Fibroblast of peridontal ligament (primary cell): ENCODE measurements around the gene OR51E1.

Experiments
- DNase-seq: peaks from one replicate; pipeline ENCODE4 v3.0.0-alpha.2; 2010; ENCODE audit errors: extremely low read depth

Gene OR51E1

GRCh38 chr11:4654635-4655369 lies 11.0 kb downstream of the OR51E1 start:
- no peak for DNase-seq

GRCh38 chr11:4658629-4659445 lies 15.1 kb downstream of the OR51E1 start:
- DNase-seq: no peak

GRCh38 chr11:4662876-4663275 lies 19.1 kb downstream of the OR51E1 start:
- DNase-seq: no peak

- no peak for DNase-seq
Observed at GRCh38 chr11:4664183-4664582, 20.4 kb downstream of the OR51E1 start.

GRCh38 chr11:4664786-4665185 lies 21.0 kb downstream of the OR51E1 start:
- no peak for DNase-seq

DNA sequence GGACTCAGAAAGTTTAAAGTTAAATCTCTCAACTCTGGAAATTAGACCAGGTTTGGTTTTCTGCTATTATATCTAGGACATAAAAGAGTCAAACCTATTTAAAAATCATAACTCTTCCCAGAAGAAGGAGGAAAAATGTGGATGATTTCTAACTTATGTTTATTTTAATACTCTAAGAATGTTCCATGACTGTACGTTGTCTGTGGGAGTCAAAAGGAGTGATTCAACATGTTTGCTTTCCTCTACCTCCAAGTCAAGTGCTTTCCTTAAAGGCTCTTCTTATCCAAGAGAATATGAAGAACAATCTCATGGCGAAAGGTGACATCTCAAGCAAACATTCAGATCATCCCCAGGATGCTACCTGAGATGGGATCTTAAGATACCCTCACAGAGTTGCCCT lies 21.6 kb downstream of the OR51E1 start:
- DNase-seq: peak; percentile 17

GRCh38 chr11:4671741-4672140 lies 28.0 kb downstream of the OR51E1 start:
- DNase-seq: no peak

GRCh38 chr11:4672470-4672869 lies 28.7 kb downstream of the OR51E1 start:
- peak; percentile 52 for DNase-seq

- no peak for DNase-seq
Observed at GRCh38 chr11:4673781-4674180, 30.0 kb downstream of the OR51E1 start.

GRCh38 chr11:4677948-4678347 lies 34.2 kb downstream of the OR51E1 start:
- DNase-seq: no peak

DNA sequence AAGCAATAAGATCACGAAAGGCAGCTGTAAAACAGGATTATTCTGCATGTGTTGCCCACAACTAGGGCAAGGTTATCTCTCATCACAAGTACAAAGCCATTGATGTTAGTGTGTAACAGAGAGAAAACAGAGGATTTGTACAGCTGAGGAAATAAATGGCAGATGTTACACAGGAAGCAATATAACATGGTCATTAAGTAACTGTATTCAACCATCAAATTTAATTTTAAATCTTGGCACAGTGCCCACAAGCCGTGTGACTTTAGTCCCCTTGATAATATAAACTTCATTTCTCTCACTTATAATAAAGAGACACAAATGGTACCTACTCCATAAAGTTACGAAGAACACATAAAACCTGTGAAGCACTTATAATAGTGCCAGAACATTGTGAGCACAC lies 36.6 kb downstream of the OR51E1 start:
- DNase-seq: no peak

- peak; percentile 35 for DNase-seq
Observed at GRCh38 chr11:4682623-4683419, 39.0 kb downstream of the OR51E1 start.

DNA sequence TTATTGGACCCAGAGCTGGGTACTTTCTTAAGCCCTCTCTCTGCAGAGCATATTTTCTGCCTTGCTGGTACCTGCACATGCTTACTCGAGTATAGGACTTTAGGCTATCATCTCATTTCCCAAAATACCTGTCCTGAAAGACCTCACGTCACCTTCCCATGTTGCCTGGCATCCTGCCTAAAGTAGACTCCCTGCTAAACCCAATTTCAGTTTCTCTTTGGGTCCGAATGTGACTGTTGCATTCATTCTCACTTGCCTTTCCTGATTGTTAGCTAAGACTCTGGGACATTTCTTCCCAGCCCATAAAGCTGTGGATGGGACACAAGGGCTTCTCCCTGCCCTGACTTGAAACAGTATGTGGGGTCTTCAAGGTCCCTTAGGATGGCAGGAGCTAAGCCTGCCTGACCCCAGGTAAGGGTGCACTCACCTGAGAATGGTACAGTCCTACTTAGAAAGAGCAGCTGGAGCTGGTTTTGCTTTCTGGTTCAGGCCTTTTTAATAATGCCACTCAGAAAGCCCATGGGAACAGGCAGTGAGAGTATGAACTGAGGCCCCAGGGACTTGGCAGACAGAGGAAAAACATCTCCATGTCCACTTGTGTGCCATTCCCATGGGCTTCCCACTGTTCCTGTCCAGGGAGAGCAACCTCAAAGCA lies 41.0 kb downstream of the OR51E1 start:
- DNase-seq: no peak

- no peak for DNase-seq
Observed at GRCh38 chr11:4695442-4695841, 51.7 kb downstream of the OR51E1 start.

DNA sequence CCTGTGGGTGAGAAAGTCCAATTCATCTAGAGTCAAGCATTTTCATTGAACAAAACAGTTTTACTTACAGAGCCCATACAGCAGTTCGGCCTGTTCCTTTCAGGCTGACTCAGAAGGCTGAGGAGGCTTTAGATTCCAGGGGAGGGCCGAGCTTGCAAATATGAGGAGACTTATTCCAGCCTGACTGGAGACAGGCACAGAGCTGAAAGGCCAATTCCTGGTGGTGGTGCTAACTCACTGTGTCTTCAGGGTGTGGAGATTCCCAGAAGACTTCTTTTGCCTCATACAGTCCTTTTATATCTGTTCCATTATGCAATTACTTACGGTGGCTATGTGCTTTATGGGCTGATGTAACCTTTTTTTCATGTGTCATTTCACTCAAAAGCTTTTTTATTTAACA lies 53.8 kb downstream of the OR51E1 start, which contains the start of gene OR51E2:
Gene OR51E2 (minus strand): TSS at position 269 of the 400 bp plus-strand sequence. CDS start 15,142 bp downstream, outside the sequence.
- peak; percentile 52 for DNase-seq

DNA sequence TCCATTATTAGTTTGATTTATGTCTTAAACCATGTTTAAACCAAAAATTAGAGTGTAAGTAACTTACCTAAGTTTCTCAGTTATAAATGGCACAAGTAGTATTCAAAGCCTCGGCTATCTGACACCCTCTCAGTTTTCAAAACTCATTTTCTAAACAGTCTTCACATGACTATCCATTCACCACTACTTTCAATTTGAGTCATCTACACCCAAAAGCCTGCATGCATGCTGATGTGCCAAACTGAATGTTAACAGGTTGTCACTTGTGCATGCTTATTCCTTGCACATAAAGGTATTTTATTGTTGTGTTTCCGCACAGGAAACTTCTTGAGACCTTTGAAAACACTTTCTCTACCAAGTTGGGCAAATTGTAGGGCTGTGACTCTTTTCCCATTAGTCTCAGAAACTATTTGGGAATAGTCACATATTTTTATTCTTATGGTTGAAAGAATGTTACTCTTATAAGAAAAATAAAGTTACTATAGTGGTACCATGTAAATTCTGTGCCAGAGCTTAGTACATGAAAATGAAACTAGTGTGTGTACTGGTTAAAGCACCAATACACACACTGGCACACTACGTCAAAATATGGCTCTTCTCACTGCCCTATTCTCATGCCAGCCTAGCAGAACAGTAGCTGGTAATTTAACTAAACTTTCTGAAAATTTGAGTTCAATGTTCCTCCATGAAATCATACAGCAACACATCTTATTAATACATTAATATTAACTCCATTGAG lies 56.1 kb downstream of the OR51E1 start:
- DNase-seq: no peak

GRCh38 chr11:4700436-4700820 lies 56.6 kb downstream of the OR51E1 start:
- no peak for DNase-seq

GRCh38 chr11:4704054-4704789 lies 60.4 kb downstream of the OR51E1 start, which contains the start of gene MMP26:
TSS of gene MMP26 (plus strand) at chr11:4704784.
- no peak for DNase-seq

GRCh38 chr11:4704790-4705334 lies 61.1 kb downstream of the OR51E1 start:
- DNase-seq: no peak
